HFF-Myc (cell line): ENCODE results near the gene CDC123.
"Not testable (repeated sequence)": the region's sequence is repeated elsewhere in the genome, so short reads cannot be mapped to it uniquely, and the experiment has no call there.

ENCODE experiments used
- DNase-seq: peaks from one replicate; pipeline ENCODE4 v3.0.0-alpha.2; 2011; ENCODE audit warnings: low read depth; ENCODE audit errors: extremely low read depth
- H3K4me3 ChIP-seq: replicated peaks from 2 replicates; pipeline ENCODE4 v1.5.1; 2011; ENCODE audit warnings: low read depth, mild to moderate bottlenecking, control low read depth, low read length
- TF ChIP-seq, protein P1 (sequence below): IDR thresholded peaks from 2 replicates; pipeline ENCODE4 v1.5.1; 2012; ENCODE audit warnings: mild to moderate bottlenecking, low read depth, low read length, control low read depth; ENCODE audit errors: missing control alignments

CDC123 gene

GRCh38 chr10:12228851-12229250 lies 32.9 kb downstream of the CDC123 start:
- no peak for DNase-seq
- H3K4me3 ChIP-seq = no peak overlapping the region
- TF ChIP-seq, protein P1, sequence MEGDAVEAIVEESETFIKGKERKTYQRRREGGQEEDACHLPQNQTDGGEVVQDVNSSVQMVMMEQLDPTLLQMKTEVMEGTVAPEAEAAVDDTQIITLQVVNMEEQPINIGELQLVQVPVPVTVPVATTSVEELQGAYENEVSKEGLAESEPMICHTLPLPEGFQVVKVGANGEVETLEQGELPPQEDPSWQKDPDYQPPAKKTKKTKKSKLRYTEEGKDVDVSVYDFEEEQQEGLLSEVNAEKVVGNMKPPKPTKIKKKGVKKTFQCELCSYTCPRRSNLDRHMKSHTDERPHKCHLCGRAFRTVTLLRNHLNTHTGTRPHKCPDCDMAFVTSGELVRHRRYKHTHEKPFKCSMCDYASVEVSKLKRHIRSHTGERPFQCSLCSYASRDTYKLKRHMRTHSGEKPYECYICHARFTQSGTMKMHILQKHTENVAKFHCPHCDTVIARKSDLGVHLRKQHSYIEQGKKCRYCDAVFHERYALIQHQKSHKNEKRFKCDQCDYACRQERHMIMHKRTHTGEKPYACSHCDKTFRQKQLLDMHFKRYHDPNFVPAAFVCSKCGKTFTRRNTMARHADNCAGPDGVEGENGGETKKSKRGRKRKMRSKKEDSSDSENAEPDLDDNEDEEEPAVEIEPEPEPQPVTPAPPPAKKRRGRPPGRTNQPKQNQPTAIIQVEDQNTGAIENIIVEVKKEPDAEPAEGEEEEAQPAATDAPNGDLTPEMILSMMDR = no peak

DNA sequence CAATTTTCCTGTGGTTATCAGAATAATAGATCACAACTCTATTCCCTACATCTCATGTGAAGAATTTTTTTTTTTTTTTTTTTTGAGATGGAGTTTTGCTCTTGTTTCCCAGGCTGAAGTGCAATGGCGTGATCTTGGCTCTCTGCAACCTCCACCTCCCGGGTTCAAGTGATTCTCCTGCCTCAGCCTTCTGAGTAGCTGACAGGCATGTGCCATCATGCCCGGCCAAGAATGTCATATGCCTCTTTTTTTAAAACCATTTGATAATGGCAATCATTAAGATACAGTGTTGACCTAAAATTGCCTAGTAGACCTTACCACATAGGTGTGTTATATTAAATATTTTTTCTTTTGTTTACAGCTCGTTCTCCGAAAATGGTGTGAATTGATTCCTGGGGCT lies 38.7 kb downstream of the CDC123 start:
- H3K4me3 ChIP-seq, DNase-seq: not testable (repeated sequence)

DNA sequence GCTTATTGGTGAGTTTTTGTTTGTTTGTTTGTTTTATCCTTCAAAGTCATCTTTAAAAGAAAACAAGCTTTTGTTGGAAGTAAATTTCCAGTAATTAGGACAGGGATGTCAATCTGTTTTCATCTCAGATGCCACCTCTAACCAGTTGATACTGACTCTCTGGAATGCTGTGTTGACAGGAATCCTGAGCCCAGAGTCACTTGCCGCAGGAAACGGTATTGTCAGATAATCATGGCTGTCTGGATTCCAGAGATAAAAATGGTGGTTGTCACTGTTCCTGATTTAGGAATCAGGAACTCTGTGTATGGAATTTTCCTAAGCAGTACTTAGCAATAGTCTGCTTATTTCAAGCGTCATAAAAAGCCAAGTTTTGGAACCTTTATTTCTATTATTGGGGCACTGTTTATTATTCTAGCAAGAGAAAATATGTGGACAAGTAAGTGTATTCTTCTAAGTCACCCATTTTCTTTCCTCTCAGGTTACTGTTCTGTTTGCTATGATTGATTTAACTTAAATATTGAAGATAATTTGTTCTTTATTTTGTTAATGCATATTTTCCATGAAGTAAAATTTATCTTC lies 39.2 kb downstream of the CDC123 start:
- TF ChIP-seq, protein P1 = no peak
- H3K4me3 ChIP-seq = no peak overlapping the region
- no peak for DNase-seq

DNA sequence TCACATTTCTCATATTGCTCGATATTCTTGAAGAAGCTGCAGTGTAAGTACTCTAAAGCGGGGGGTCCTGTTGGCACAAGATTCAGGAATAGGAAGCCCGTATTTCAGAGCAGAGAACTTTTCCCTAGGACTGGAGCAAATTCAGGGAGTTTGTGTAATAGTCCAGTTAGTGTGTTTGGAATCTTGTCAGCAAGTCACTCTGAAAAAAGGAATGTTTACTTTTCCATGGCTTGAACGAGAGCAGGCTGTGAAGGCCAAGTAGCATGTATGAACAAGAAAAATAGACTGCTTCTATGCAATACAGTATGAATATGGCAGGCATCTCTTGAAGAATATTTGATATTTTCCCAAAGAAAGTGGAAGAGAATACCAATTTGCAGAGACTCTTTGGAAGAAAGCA lies 39.8 kb downstream of the CDC123 start:
- H3K4me3 ChIP-seq = no peak overlapping the region
- no peak for DNase-seq
- TF ChIP-seq, protein P1 = no peak

DNA sequence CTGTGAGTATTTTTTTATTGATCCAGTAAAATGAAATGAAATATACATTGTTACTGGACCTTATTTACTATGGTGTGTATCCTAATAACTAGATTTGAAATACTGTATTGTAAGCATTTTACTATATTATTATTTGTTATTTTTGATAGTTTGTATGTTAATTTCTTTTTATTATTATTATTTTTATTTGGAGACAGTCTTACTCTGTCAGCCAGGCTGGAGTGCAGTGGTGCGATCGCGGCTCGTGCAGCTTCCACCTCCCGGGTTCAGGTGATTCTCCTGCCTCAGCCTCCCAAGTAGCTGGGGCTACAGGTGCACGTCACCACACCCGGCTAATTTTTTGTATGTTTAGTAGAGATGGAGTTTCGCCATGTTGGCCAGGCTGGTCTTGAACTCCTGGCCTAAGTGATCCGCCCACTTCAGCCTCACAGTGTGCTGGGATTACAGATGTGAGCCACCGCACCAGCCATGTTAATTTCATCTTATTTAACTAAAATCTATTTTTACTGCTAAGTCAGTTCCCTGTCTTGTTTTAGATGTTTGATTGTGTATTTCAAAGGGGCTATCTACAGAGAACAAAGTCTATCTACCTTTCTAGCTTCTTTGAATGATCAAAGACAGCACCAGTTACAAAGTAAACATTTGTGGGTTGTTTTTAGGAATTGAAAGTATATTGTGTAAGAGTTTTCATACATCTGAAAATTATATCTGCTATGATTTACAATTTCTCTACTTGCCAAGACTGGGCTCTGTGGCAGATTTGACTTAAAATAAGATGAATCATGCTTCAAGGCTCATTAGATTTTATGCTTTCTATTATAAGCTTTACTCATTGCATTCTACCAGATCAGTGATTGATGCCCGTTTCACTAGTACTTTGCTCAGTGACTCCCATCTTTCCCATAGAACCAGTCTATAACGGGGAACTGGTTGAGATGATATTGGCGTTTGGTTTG lies 41.6 kb downstream of the CDC123 start:
- no peak for DNase-seq
- TF ChIP-seq, protein P1 = no peak
- no peak overlapping the region for H3K4me3 ChIP-seq

GRCh38 chr10:12238821-12239220 lies 42.8 kb downstream of the CDC123 start:
- TF ChIP-seq, protein P1 = no peak
- no peak overlapping the region for H3K4me3 ChIP-seq
- DNase-seq = no peak

GRCh38 chr10:12241810-12242529 lies 46.0 kb downstream of the CDC123 start:
- no peak for DNase-seq
- TF ChIP-seq, protein P1 = no peak
- H3K4me3 ChIP-seq = no peak overlapping the region
